ENCODE results near the gene PPM1A.
A peak's percentile ranks its signal among the peaks of the same experiment; 100 is the strongest.

Gene PPM1A

DNA sequence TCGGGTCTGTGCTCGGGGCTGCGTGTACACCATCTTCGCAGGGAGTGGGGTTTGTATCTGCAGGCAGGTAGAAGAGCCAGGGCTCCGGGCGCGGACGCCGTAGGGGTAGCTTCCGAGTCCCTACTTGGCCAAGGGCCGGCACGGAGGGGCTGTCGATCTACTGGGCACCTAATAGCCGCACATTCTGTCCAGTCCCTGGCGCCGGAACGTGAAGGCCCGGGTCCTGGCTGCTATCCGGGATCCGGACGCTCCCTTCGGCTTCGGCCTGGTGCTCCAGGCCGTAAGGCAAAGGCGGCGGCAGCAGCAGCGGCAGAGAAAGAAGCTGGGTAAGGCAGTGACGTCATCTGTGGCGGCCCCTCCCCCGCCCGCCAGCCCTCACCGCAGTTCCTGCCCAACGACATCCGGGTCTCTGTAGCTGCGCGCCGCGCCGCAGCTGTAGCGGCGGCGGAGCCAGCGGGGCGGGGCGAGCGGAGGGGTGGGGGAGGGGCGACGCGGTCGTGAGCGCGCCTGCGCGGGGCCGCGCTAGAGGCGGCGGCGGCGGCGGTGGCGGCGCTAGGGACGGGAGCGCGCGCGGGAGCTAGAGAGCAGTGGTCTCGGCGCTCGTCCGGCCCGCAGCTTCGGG lies at the start of gene PPM1A (continued):
- 0 out of 2 replicates have a peak, but pooled peaks have one; percentile 12 for TF ChIP-seq KLF1 (tag by site-specific recombination; IDR thresholded peaks at IDR 0.05)
- 0 out of 2 replicates have a peak, but pooled peaks have one; percentile 58 for TF ChIP-seq ZNF561 (tag by site-specific recombination; IDR thresholded peaks at IDR 0.05; ENCODE audit: borderline replicate concordance)
- TF ChIP-seq ZNF792 (tag by site-specific recombination; IDR thresholded peaks at IDR 0.05) = no peak
- TF ChIP-seq, protein P1, sequence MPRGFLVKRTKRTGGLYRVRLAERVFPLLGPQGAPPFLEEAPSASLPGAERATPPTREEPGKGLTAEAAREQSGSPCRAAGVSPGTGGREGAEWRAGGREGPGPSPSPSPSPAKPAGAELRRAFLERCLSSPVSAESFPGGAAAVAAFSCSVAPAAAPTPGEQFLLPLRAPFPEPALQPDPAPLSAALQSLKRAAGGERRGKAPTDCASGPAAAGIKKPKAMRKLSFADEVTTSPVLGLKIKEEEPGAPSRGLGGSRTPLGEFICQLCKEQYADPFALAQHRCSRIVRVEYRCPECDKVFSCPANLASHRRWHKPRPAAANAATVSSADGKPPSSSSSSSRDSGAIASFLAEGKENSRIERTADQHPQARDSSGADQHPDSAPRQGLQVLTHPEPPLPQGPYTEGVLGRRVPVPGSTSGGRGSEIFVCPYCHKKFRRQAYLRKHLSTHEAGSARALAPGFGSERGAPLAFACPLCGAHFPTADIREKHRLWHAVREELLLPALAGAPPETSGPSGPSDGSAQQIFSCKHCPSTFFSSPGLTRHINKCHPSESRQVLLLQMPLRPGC (tag by site-specific recombination; IDR thresholded peaks at IDR 0.05) = peak; percentile 81
- 0 out of 2 replicates have a peak, but pooled peaks have one; percentile 6 for TF ChIP-seq ZIC2 (tag by site-specific recombination; IDR thresholded peaks at IDR 0.05)
- TF ChIP-seq, protein P2, sequence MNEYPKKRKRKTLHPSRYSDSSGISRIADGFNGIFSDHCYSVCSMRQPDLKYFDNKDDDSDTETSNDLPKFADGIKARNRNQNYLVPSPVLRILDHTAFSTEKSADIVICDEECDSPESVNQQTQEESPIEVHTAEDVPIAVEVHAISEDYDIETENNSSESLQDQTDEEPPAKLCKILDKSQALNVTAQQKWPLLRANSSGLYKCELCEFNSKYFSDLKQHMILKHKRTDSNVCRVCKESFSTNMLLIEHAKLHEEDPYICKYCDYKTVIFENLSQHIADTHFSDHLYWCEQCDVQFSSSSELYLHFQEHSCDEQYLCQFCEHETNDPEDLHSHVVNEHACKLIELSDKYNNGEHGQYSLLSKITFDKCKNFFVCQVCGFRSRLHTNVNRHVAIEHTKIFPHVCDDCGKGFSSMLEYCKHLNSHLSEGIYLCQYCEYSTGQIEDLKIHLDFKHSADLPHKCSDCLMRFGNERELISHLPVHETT (tag by site-specific recombination; IDR thresholded peaks at IDR 0.05) = no peak
- TF ChIP-seq KLF8 (tag by site-specific recombination; IDR thresholded peaks at IDR 0.05) = peak; percentile 64
- TF ChIP-seq ZNF248 (tag by site-specific recombination; IDR thresholded peaks at IDR 0.05) = no peak
- TF ChIP-seq ZNF514 (tag by site-specific recombination; IDR thresholded peaks at IDR 0.05) = no peak
- TF ChIP-seq ZNF311 (tag by site-specific recombination; IDR thresholded peaks at IDR 0.05; ENCODE audit: borderline replicate concordance) = no peak
- TF ChIP-seq, protein P3, sequence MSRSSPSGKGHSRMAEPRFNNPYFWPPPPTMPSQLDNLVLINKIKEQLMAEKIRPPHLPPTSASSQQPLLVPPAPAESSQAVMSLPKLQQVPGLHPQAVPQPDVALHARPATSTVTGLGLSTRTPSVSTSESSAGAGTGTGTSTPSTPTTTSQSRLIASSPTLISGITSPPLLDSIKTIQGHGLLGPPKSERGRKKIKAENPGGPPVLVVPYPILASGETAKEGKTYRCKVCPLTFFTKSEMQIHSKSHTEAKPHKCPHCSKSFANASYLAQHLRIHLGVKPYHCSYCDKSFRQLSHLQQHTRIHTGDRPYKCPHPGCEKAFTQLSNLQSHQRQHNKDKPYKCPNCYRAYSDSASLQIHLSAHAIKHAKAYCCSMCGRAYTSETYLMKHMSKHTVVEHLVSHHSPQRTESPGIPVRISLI (tag by site-specific recombination; IDR thresholded peaks at IDR 0.05) = no peak
- TF ChIP-seq, protein P4, sequence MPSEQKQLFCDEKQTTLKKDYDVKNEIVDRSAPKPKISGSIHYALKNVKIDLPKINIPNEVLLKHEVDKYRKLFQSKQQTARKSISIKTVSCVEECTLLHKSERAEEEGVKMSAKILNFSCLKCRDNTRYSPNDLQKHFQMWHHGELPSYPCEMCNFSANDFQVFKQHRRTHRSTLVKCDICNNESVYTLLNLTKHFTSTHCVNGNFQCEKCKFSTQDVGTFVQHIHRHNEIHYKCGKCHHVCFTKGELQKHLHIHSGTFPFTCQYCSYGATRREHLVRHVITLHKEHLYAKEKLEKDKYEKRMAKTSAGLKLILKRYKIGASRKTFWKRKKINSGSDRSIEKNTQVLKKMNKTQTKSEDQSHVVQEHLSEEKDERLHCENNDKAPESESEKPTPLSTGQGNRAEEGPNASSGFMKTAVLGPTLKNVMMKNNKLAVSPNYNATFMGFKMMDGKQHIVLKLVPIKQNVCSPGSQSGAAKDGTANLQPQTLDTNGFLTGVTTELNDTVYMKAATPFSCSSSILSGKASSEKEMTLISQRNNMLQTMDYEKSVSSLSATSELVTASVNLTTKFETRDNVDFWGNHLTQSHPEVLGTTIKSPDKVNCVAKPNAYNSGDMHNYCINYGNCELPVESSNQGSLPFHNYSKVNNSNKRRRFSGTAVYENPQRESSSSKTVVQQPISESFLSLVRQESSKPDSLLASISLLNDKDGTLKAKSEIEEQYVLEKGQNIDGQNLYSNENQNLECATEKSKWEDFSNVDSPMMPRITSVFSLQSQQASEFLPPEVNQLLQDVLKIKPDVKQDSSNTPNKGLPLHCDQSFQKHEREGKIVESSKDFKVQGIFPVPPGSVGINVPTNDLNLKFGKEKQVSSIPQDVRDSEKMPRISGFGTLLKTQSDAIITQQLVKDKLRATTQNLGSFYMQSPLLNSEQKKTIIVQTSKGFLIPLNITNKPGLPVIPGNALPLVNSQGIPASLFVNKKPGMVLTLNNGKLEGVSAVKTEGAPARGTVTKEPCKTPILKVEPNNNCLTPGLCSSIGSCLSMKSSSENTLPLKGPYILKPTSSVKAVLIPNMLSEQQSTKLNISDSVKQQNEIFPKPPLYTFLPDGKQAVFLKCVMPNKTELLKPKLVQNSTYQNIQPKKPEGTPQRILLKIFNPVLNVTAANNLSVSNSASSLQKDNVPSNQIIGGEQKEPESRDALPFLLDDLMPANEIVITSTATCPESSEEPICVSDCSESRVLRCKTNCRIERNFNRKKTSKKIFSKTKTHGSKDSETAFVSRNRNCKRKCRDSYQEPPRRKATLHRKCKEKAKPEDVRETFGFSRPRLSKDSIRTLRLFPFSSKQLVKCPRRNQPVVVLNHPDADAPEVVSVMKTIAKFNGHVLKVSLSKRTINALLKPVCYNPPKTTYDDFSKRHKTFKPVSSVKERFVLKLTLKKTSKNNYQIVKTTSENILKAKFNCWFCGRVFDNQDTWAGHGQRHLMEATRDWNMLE (tag by site-specific recombination; conservative IDR thresholded peaks at IDR 0.05; ENCODE audit: low read depth) = 0 out of 2 replicates have a peak, but pooled peaks have one; percentile 20
- TF ChIP-seq ZSCAN16 (tag by site-specific recombination; IDR thresholded peaks at IDR 0.05) = no peak
- no peak for TF ChIP-seq ZNF677 (tag by site-specific recombination; IDR thresholded peaks at IDR 0.05)
- TF ChIP-seq ZNF423 (tag by site-specific recombination; IDR thresholded peaks at IDR 0.05) = no peak
- TF ChIP-seq ZNF354C (tag by site-specific recombination; IDR thresholded peaks at IDR 0.05; ENCODE audit: borderline replicate concordance, low read depth) = no peak
- TF ChIP-seq SP3 (tag by site-specific recombination; IDR thresholded peaks at IDR 0.05) = peak; percentile 39; the same call in 1 of the 2 replicates
- TF ChIP-seq ZNF623 (tag by site-specific recombination; IDR thresholded peaks at IDR 0.05) = 0 out of 2 replicates have a peak, but pooled peaks have one; percentile 13
- peak; percentile 70 for TF ChIP-seq ZBTB48 (tag by site-specific recombination; IDR thresholded peaks at IDR 0.05)
- no peak for TF ChIP-seq ZNF416 (tag by site-specific recombination; IDR thresholded peaks at IDR 0.05)
- no peak for TF ChIP-seq ZNF707 (tag by site-specific recombination; IDR thresholded peaks at IDR 0.05)
- no peak for TF ChIP-seq EGR2 (tag by site-specific recombination; IDR thresholded peaks at IDR 0.05; ENCODE audit: low read depth)
- TF ChIP-seq, protein P5, sequence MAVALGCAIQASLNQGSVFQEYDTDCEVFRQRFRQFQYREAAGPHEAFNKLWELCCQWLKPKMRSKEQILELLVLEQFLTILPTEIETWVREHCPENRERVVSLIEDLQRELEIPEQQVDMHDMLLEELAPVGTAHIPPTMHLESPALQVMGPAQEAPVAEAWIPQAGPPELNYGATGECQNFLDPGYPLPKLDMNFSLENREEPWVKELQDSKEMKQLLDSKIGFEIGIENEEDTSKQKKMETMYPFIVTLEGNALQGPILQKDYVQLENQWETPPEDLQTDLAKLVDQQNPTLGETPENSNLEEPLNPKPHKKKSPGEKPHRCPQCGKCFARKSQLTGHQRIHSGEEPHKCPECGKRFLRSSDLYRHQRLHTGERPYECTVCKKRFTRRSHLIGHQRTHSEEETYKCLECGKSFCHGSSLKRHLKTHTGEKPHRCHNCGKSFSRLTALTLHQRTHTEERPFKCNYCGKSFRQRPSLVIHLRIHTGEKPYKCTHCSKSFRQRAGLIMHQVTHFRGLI (tag by site-specific recombination; IDR thresholded peaks at IDR 0.05) = peak; percentile 69
- TF ChIP-seq ZSCAN30 (tag by site-specific recombination; IDR thresholded peaks at IDR 0.05) = peak; percentile 84
- no peak for TF ChIP-seq ZNF571 (tag by site-specific recombination; IDR thresholded peaks at IDR 0.05)
- peak; percentile 91 for TF ChIP-seq ZBTB21 (tag by site-specific recombination; IDR thresholded peaks at IDR 0.05)
- no peak for TF ChIP-seq ZNF146 (tag by site-specific recombination; IDR thresholded peaks at IDR 0.05)
- 0 out of 2 replicates have a peak, but pooled peaks have one; percentile 26 for TF ChIP-seq GLIS2 (tag by site-specific recombination; IDR thresholded peaks at IDR 0.05)
- TF ChIP-seq, protein P6, sequence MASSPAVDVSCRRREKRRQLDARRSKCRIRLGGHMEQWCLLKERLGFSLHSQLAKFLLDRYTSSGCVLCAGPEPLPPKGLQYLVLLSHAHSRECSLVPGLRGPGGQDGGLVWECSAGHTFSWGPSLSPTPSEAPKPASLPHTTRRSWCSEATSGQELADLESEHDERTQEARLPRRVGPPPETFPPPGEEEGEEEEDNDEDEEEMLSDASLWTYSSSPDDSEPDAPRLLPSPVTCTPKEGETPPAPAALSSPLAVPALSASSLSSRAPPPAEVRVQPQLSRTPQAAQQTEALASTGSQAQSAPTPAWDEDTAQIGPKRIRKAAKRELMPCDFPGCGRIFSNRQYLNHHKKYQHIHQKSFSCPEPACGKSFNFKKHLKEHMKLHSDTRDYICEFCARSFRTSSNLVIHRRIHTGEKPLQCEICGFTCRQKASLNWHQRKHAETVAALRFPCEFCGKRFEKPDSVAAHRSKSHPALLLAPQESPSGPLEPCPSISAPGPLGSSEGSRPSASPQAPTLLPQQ (tag by site-specific recombination; IDR thresholded peaks at IDR 0.05) = no peak; the same call in 1 of the 2 replicates

All from HEK293 (cell line).